COLO668 (cell line): Measurements from ENCODE around the gene KRTAP10-8.
"Not testable (repeated sequence)": the region's sequence is repeated elsewhere in the genome, so short reads cannot be mapped to it uniquely, and the experiment has no call there.

Experiments used
- DNase-seq: peaks from one replicate; lab custom pipeline; 2025; ENCODE audit not compliant: unreplicated experiment; lab: John Stamatoyannopoulos, UW

The KRTAP10-8 gene

DNA sequence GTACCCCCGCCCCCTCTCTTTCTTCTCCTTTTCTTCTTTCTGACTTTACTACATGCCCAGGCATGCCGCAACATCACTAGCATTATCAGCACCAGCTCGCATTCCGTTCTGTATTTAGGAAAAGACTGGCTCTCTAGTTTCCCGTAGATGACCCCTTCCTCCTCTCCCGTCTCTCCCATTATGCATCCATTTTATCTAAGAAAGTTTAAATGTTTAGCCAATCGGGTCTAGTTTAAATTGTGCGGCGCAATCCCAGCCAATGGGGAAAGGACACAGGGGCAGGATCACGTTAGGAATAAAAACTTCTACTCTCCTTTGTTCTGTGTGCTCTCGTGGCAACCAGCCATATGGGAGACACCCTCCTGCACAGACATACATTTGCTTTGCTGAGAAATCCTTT, 13.8 kb upstream of the KRTAP10-8 start:
- DNase-seq = no peak

DNA sequence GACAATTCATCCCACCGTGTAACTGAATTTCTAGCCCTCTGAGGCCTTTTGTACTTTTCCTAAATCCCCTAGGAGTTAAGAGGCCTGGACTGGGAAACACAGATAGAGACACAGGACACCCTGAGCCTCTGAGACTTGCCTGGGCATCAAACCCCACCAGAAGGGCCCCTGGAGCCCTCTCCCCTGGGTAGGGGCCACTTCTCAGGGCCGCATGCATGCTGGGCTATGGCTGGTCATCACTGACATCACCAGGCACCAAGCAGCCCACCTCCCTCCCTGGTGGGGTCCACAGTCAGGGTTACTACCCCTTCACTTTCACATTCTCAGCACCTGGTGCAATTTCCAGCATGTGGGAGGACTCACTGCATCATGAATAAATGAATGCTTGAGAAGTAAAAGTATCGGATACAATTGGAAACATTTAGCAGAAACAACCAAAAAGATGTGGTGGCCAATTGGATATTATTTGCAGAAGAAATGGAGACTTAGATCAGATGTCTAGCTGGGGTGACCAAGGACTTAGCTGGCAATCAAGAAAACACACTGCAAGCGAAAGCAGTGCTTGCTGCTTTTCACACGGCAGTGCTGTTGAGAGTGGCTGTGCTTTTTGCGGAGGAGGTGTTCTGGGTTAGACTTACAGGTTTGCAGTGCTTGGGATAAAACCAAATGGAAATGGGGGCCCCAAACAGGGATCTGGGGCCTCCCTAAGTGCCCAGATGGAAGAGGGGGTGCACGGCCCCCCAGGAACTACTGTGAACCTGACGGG, 12.4 kb upstream of the KRTAP10-8 start:
- DNase-seq = no peak

DNA sequence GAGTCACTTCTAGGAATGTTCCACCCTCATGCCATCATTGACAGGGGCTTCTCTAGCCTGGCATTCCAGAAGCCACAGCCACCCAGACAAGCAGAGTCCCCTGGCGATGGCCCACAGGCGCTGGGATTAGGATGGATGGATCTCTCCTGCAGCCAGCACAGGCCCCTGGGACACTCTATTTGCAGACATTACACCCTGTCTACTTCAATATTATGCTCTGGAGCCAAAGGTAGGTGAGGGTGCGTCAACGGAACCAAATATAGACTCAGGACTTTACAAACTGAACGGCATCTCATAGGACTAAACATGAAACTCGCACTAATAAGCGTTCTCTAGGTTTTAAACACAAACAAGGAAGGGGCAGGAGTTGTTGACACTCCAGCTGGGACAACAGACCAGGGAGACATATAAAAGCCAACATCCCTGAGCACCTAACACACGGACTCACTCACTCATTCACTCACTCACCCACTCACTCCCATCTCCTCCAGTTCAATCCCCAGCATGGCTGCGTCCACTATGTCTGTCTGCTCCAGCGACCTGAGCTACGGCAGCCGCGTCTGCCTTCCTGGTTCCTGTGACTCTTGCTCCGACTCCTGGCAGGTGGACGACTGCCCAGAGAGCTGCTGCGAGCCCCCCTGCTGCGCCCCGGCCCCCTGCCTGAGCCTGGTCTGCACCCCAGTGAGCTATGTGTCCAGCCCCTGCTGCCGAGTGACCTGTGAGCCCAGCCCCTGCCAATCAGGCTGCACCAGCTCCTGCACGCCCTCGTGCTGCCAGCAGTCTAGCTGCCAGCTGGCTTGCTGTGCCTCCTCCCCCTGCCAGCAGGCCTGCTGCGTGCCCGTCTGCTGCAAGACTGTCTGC, 11.5 kb upstream of the KRTAP10-8 start, which contains the start of gene KRTAP10-7:
Gene KRTAP10-7 (plus strand): TSS at position 480 of the 861 bp plus-strand sequence. CDS start 25 bp downstream, at position 505.
- not testable (repeated sequence) for DNase-seq

DNA sequence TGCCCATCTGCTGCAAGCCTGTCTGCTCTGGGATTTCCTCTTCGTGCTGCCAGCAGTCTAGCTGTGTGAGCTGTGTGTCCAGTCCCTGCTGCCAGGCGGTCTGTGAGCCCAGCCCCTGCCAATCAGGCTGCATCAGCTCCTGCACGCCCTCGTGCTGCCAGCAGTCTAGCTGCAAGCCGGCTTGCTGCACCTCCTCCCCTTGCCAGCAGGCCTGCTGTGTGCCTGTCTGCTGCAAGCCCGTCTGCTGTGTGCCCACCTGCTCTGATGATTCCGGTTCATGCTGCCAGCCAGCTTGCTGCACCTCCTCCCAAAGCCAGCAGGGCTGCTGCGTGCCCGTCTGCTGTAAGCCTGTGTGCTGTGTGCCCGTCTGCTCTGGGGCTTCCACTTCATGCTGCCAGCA, 10.8 kb upstream of the KRTAP10-8 start:
- not testable (repeated sequence) for DNase-seq

DNA sequence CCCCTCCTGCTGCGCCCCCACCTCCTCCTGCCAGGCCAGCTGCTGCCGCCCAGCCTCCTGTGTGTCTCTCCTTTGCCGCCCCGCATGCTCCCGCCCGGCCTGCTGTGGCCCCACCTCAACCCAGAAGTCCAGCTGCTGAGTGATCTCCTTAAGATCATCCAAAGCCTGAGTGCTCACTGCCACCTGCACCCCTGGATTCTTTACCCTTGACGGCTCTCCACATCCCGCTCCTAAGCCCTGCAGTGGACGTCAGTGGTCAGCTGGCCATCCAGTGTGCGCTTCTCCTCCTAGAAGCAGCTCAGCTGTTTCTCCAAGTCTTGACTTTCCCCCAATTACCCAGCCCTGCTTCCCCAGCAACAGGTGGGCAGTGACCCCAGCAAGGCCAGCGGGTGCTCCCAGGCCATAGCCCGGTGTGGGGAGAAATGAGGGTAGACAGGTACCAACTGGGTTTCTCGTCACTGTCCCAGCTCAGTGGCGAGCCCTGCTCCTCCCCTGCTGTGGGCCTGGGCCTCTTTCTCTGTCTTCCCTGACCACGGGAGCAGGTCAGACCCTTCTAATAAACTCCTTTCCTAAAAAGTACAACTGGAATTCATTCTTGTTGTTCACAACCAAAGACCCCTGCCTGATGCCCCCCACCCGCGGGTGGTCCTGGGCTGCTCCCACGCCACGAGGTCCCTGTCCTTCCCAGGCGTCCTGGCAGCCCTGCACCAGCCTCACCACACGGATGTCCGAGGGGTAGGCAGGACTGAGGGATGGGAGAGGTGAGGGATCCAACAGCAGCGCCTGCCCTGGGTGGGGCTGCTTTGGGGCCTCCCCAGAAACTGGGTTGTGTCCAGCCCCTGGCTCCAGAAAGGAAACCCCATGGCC, 10.1 kb upstream of the KRTAP10-8 start:
- no peak for DNase-seq

DNA sequence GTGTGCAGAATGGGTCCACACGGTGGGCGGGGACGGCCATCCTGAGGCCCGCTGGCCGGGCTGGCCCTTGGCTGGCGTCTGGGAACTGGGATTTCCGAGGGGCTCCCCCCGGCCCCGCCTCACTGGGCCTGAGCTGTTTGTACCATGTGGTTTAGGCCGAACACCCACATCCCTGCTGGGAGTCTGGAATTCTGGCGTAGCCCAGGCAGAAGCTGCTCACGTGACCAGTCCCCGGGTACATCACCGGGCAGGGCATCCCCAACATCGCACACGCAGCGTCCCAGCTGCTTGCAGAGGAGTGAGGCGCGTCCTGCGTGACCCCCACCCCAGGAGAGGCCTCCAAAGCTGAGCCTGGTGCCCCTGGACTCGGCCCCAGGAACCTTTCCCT, 9.4 kb upstream of the KRTAP10-8 start:
- DNase-seq = no peak

DNA sequence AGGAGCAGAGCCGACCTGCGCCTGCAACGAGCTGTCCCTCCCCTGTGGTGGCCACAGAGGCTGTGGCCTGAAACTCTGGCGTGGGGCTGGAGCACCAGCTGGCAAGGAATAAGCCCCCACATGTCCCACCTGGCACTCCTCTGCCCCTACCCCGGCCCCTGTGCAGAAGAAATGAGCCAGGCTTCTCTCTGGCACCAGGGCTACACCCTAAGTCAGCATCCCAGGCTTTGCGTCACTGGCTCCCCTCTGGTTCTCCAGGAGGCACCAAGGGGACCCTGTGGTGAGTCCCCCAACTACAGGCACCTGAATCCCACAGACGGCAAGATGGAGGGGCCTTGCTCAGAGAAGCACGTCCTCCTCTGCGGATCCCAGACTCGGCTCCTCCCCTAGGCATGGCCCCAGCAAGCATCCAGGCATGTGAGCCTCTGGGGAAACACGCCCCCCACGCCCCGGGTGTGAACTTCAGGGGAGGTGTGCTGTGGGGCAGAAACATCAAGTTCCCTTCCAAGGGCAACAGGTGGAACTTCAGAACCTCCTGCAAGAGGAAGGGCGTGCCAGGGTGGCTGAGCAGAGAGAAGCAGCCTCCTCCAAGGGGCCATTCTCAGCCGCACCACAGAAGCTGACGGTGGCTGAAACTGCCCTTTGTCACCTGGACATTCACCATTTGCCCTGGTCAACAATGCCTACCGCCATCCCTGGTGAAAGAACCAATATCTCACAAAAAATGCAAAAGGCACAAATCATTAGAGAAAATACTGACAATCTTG, 8.6 kb upstream of the KRTAP10-8 start:
- no peak for DNase-seq

DNA sequence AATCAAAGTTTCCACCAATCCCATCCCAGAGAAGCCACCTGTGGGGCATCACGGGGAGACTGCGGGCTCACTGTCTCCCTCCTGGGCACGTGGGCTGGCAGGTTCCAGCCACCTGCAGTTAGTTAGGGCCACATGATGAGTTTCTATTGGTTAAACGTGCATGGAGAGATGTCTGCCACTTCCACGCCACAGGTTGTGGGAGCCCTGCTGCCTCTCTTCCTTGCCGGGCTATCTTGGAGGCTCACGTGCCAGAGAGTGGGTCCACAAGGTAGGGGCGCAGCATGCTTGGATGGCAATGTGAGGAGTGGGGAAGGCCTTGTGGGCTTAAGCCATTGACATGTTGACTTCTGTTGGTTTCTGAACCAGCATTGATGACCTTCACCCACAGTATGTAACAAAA, 8.0 kb upstream of the KRTAP10-8 start:
- DNase-seq = no peak

DNA sequence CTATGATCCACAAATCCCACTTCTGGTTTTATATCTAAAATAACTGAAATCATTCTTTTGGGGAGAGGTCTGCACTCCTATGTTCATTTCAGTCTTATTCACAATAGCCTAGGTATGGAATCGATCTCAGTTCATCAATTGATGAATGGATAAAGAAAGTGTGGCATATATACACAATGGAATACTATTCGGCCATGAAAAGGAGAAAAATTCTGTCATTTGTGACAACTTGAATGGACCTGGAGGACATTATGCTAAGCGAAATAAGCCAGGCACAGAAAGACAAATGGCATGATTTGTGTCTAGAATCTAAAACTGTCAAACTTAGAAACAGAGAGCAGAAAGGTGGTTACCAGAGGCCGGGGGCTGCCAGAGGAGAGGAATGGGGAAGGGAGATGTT, 5.4 kb upstream of the KRTAP10-8 start:
- no peak for DNase-seq

DNA sequence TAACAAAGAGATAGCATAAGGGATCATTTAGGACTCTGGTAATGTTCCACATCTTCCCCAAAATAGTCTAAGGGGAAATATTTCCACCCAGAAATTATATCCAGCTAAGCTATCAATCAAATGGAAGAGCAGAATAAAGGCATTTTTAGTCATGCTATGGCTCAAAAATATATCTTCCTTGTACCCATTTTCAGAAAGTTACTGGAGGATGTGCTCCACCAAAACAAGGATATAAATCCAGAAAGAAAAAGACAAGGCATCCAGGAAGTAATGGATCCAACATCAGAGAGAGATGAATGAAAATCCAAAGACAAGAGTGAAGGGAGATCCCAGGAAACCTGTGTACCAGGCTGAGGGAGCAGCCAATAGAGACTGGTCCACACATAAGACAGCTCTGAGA, 2.7 kb upstream of the KRTAP10-8 start:
- no peak for DNase-seq

DNA sequence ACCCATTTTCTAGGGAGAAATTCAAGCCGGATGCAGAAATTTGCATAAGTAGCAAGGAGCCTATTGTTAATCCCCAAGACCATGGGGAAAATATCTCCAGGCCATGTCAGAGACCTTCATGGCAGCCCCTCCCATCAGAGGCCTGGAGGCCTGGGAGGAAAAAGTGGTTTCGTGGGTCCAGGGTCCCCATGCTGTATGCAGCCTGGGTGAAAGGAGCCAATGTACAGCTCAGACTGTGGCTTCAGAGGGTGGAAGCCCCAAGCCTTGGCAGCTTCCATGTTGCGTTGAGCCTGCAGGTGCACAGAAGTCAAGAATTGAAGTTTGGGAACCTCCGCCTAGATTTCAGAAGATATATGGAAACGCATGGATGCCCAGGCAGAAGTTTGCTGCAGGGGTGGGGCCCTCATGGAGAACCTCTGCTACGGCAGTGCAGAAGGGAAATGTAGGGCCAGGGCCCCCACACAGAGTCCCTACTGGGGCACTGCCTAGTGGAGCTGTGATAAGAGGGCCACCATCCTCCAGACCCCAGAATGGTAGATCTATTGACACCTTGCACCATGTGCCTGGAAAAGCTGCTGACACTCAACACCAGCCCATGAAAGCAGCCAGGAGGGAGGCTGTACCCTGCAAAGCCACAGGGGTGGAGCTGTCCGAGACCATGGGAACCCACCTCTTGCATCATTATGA, 1.6 kb upstream of the KRTAP10-8 start:
- DNase-seq = not testable (repeated sequence)

DNA sequence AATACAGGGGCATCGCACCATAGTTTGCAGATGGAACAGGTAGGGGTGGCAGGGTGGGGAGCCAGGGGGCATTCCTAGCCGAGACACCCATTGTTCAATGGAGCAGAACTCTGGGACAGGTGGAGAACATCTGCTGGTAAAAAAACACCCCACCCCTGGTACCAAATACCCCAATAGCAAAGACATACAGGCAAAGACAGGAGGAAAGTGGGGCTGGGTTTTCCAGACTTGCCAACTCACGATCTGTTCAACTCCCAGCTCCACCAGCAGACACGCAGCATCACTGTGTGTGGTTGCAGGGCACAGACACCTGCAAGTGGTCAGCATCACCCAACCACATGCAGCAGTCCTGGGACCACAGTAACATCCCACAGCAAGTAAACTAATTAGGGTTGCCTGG, 328 bp upstream of the KRTAP10-8 start:
- no peak for DNase-seq

DNA sequence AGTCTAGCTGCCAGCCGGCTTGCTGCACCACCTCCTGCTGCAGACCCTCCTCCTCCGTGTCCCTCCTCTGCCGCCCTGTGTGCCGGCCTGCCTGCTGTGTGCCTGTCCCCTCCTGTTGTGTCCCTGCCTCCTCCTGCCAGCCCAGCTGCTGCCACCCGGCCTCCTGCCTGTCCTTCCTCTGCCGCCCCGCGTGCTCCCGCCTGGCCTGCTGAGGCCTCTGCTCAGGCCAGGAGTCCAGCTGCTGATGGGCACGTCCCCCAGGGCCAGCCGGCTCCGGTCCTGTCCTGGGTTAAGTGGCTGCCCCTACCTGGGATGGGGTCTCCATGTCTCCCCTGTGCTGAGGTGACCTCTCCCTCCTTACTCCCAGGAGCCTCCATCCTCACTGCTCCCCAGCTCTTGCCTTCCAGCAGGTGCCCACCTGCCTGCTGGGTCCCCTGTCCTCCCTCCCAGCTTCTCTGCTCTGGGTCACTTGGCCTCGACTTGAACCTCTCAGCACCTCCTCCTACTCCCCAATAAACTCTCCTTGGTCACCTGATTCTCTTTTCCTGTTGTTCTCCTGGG, 870 bp downstream of the KRTAP10-8 start:
- no peak for DNase-seq

DNA sequence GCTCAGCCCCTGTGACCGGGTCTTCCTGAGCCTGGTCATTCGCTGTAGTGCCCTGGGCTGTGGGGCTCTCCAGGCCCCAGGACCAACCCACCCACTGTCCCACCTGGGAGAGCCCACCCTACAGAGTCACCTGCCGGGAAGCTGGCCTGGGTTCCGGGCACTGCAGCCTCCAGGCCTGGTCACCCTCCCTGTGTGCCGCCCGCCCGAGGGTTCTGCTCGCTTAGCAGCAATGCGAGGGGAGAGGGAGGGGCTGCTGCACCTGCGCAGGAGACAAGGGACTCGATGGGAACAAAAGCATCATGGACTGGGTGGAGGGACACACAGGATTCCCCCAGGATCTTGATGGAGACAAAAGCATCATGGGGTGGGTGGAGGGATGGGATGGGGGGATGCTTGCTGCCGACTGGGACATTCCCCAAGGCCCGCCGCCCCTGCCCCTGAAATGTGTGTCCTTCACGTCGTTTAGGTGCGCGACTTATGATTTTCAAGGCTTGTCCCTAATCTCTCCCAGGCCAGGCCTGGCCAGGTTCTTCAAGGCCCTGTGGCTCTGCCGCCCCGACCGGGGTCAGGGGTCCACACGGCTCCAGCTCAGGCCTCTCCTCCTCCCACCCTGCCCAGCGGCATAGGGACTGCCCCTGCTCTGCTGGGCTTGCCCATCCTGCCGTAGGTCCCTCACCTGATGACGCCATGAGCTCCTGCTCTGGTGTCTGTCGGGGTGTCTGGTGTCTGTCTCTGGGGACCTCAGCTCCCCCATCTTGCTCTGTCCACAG, 1.7 kb downstream of the KRTAP10-8 start:
- DNase-seq = no peak

DNA sequence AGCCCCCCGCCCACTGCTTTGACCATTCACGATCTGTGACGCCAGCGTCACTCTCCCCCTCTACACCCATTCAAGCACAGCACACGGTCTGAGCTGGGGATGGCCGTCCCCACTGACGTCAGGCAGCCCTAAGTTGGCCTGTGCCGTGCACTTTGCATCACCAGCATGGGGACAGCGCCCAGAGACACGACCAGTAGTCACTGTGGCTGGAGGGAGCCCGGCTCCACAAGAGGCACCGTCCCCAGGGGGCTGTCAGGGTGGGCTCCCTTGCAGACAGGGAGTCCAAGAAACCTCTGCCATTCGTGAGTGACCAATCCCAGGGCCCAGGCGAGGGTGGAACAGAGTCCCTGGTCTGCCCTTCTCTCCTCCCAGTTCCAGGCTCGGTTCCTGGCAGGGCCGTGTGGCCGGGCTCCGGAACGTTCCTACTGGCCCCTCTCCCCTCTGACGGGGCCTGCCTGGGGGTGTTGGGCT, 2.3 kb downstream of the KRTAP10-8 start:
- no peak for DNase-seq

DNA sequence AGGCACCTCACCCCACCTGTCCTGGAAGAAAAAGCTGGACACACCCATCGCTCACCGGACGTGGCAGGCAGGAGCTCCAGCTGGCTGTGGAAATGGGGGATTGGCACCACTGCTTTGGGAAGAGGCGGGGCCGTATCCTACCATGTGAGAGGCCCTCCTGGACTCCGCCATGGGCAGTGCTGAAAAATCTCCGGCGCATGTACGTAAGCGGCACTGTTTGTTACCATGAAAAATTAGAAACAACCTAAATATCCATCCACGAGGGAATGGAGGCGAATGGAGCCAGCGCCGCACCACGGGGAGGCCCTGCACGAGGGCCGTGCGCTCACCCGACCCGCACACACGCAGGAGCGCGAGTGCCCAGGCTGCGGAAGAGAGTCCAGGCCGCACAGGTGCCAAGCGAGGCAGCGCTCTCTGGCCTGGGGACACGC, 3.1 kb downstream of the KRTAP10-8 start:
- DNase-seq = peak; percentile 46

DNA sequence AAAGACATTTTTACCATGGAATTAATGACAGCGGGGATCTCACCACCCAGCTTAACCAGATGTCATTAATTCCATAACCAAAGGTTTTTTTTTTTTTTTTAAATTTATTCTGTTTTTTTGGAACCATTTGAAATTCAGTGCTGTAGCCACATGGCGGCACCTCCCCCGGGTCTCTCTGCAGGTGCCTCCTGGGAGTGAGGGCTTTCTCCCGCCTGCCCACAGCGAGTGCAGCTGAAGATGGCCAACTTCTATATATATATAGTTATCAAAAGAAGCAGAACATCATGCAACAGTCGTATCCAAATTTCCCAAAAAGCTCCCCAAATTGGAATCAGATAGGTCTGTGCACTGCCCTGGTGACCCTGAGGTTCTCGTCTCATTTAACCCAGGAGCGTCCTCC, 3.6 kb downstream of the KRTAP10-8 start:
- no peak for DNase-seq

DNA sequence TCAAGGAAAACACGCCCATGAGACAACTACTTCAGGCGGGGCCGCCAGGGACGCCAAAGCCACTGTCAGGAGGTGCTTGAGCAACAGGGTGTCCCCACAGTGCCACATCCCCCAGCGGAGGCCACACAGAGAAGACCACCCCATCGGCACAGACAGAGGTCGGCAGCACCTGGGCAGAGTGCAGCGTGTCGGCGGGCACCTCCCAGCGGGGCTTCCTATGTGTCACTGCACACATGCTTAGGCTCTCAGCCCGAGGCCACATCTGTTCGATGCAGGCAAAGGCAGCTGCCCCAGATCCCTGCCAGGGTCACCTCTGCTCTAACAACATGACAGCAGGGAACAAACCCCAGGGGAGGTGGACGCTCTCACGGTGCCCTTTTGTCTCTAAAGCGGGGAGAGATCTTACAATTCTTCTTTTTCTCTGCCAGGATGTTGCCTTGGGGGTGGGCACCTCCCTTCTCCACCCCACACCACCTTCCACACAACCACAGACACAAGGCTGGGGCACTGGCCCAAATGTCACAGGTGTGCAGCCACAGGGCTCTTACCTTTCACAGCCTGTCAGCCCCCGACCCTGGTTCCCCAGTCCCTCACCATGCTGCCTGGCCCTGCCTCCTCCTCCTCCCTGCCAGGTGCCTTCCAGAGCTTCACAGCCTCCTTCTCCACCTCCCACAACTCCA, 4.2 kb downstream of the KRTAP10-8 start:
- DNase-seq = no peak
